Measurements from ENCODE around the gene NLRP6. TPM values are rescaled to one million over a fixed set of nuclear protein-coding genes. Genes with fewer than 3 reads are reported as not detected.

NLRP6 gene
- total RNA-seq, 3 donors from 2014 or later, result 0.33 to 3.2 (median 1.2) TPM

DNA sequence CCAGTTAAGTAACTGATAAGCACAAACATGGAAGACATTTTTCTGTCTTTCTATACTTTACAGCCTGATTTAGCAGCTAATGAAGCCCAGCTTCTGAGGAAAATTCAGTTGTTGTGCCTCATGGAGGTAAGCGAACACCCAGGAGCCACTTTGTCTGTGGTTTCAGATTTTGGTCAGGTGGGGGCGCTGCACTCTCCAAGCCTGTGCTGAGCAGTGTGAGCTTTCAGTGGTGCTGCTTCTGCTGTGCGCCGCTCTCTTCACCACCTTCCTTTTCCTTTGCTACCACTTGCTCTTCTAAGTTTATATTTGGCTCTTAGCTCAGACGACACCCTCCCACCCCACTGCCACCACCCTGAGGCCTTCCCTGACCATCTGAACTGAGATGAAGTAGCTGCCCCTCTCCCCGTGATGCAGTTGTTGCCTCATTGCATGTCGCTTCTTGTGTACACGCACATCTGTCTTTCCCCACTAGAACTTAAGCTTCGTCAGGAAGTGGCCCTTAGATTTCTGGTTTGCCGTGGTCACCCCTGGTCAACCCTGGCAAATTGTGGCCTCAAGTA, 27.4 kb upstream of the NLRP6 start:
- Mint-ChIP-seq H3K4me1 (ENCODE audit: low read depth) (peaks cover 13% of the 10 kb centered on the region), H3K9me3 (no peaks in the 10 kb centered on the region), H3K27me3 (ENCODE audit: low read depth) (no peaks in the 10 kb centered on the region), H3K4me3 (peak overlapping the region; percentile 3), H3K36me3 (ENCODE audit: insufficient read depth) (peaks cover 46% of the 10 kb centered on the region)
- ATAC-seq (peak; percentile 90 to 92), DNase-seq (peak; percentile 81)

DNA sequence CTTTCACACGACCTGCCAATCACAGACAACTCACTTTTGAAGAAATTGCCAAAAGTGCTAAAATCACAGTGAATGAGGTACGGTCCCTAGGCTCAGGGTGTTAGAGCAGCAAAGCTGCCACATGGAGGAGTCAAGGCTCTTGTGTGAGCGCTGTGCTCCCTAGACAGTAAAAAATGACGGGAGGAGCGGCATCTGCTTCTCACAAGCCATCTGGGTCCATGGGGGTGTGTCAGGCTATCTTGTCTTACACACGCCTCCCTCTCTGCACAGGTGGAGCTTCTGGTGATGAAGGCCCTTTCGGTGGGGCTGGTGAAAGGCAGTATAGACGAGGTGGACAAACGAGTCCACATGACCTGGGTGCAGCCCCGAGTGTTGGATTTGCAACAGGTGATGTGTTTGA, 26.7 kb upstream of the NLRP6 start:
- H3K36me3 Mint-ChIP-seq (ENCODE audit: insufficient read depth), result peaks cover 44% of the 10 kb centered on the region
- peaks cover 13% of the 10 kb centered on the region for H3K4me1 Mint-ChIP-seq (ENCODE audit: low read depth)
- H3K4me3 Mint-ChIP-seq, result no peak overlapping the region
- H3K9me3 Mint-ChIP-seq, result no peaks in the 10 kb centered on the region
- DNase-seq (no peak), ATAC-seq (no peak)
- no peaks in the 10 kb centered on the region for H3K27me3 Mint-ChIP-seq (ENCODE audit: low read depth)

GRCh38 chr11:252666-253065, 25.5 kb upstream of the NLRP6 start:
- no peaks in the 10 kb centered on the region for H3K9me3 Mint-ChIP-seq
- peaks cover 13% of the 10 kb centered on the region for H3K4me1 Mint-ChIP-seq (ENCODE audit: low read depth)
- no peaks in the 10 kb centered on the region for H3K27me3 Mint-ChIP-seq (ENCODE audit: low read depth)
- H3K36me3 Mint-ChIP-seq (ENCODE audit: insufficient read depth), result peaks cover 34% of the 10 kb centered on the region
- H3K4me3 Mint-ChIP-seq, result no peak overlapping the region
- no peak for ATAC-seq
- no peak for DNase-seq

DNA sequence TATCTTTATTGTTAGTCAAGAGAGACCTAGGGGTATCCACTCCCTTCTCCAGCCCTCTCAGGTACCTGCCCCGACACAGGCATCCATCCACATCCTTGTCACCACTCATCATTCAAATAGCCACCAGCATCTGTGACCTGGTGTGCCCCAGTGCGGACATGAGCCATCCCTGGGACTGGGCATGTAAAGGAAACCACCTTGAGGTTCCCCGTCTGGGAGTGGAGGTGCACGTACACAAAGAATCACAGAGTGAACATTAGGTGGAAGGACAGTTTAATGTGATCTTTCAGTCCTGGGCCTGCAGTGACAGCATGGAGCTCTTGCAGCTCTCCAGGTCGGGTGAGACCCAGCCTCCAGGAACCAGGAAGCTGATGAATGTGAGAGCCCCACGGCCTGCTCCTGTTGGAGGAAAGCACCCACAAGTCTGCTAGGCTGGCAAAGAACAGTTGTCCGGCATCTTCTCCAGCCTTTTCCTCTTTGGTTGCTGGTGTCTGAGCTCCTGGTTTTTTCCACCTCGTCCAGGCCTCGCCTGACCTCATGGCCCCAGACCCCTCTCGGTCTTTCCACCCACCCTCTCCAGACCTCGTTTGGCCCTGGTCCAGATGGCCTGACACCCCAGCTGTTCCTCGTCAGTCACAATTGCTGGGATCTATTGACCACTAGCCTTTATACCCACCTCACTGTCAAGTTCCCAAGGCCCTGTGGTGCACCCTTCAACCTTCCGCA, 24.9 kb upstream of the NLRP6 start:
- DNase-seq (no peak), ATAC-seq (no peak)
- Mint-ChIP-seq H3K27me3 (ENCODE audit: low read depth) (no peaks in the 10 kb centered on the region), H3K9me3 (no peaks in the 10 kb centered on the region), H3K4me3 (no peak overlapping the region), H3K4me1 (ENCODE audit: low read depth) (peaks cover 13% of the 10 kb centered on the region), H3K36me3 (ENCODE audit: insufficient read depth) (peaks cover 29% of the 10 kb centered on the region)

GRCh38 chr11:253886-254270, 24.3 kb upstream of the NLRP6 start:
- ATAC-seq (no peak), DNase-seq (no peak)
- no peaks in the 10 kb centered on the region for H3K27me3 Mint-ChIP-seq (ENCODE audit: low read depth)
- no peak overlapping the region for H3K4me3 Mint-ChIP-seq
- peaks cover 12% of the 10 kb centered on the region for H3K4me1 Mint-ChIP-seq (ENCODE audit: low read depth)
- H3K36me3 Mint-ChIP-seq (ENCODE audit: insufficient read depth), result peaks cover 25% of the 10 kb centered on the region
- no peaks in the 10 kb centered on the region for H3K9me3 Mint-ChIP-seq

DNA sequence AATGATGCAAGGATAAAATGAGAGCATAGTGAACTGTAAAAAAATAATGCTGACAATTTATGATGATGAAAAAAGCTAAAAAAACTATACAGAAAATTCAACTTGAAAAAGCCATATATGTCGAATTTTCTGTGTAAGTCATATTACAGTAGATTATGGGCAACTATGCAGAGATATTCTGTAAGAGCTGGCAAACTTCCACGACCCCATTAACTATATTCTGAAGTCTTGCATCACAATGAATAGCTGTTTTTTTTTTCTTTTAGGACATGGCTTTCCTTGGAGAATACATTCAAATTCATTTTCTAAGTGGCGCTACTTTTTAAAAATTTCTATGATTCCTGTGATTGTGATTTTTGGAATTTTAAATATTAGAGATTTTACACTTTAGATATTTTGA, 23.0 kb upstream of the NLRP6 start:
- H3K36me3 Mint-ChIP-seq (ENCODE audit: insufficient read depth), result peaks cover 21% of the 10 kb centered on the region
- DNase-seq (no peak), ATAC-seq (no peak)
- no peak overlapping the region for H3K4me3 Mint-ChIP-seq
- peaks cover 7% of the 10 kb centered on the region for H3K4me1 Mint-ChIP-seq (ENCODE audit: low read depth)
- H3K27me3 Mint-ChIP-seq (ENCODE audit: low read depth), result no peaks in the 10 kb centered on the region
- H3K9me3 Mint-ChIP-seq, result no peaks in the 10 kb centered on the region

DNA sequence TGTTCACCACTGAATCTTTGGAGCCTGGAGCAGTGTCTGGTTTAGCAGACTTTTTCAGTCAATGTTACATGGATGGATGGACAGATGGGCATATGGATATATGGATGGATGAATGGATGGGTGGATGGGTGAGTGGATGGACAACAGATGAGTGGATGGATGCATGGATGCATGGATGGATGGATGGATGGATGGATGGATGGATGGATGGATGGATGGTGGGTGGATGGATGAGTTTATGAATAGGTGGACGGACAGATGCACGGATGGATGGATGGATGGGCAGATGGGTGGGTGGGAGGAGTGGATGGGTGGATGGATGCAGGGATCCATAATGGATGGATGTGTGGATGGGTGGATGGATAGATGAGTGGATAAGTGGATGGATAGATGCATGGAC, 22.4 kb upstream of the NLRP6 start:
- ATAC-seq, result no peak
- Mint-ChIP-seq H3K4me3 (no peak overlapping the region), H3K27me3 (ENCODE audit: low read depth) (no peaks in the 10 kb centered on the region), H3K9me3 (no peaks in the 10 kb centered on the region), H3K36me3 (ENCODE audit: insufficient read depth) (peaks cover 16% of the 10 kb centered on the region), H3K4me1 (ENCODE audit: low read depth) (peaks cover 5% of the 10 kb centered on the region)
- no peak for DNase-seq

DNA sequence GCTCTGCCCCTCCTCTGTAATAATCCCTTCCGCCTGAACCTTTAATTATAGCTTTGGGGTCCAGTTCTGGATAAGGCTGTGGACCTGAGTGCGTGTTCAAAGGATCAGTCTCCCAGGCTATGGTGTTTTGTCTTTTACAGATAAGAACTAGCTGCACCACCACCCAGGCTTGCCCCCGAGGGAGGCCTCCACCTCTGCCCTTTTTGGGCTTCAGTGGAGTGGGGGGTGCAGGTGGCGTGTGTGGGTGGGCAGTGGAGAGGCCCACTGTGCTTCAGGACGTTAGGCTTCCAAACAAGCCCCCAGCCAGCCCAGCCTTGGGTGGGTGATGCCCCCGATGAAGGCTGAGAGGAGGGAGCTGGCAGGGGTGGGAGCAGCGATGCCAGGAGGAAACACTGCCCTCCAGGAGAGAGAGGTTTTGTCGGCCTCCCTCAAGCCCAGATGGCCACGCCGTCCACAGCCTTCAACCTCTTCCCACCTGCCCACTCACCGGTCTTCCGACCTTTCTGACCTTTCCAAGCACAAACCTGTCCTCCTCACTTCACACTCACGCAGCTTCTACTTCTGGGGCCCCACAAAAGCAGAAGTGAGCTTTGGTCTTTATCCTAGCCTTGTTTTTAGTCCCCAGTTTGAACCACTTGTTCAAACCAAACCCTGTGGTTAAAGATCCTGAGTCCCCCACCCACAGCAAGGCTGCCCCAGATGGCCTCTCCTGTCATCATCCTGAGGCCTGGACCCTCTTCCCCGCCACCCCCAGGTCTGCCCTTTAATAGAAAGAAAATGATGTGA, 21.1 kb upstream of the NLRP6 start:
- Mint-ChIP-seq H3K9me3 (no peaks in the 10 kb centered on the region), H3K4me1 (ENCODE audit: low read depth) (no peaks in the 10 kb centered on the region), H3K4me3 (no peak overlapping the region), H3K27me3 (ENCODE audit: low read depth) (no peaks in the 10 kb centered on the region), H3K36me3 (ENCODE audit: insufficient read depth) (peaks cover 7% of the 10 kb centered on the region)
- no peak for DNase-seq
- ATAC-seq, result no peak

DNA sequence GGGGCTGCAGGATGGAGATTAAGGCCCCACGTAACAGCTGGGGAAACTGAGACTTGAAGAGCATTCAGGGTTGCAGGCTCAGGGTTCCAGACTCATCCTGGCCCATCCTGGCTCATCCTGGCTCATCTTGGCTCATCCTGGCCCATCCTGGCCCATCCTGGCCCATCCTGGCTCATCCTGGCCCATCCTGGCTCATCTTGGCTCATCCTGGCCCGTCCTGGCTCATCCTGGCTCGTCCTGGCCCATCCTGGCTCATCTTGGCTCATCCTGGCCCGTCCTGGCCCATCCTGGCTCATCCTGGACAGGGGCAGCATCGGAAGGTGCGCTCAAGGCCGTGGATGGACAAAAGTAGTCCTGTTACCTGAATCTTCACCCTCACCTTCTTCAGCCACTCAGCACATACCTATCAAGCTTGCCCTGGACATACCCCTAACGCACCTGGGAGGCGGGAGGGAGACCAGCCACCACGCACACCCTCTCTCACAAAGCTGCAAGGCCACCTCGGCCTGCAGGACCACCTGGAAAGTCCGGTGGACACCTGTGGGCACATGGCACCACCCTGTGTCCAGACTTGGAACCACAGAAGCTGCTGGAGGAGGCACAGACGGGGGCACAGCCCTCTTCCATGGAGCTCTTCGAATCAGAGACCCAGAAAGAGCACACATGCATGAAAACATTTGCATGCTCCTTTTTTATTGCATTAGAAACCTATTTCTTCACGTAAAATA, 20.3 kb upstream of the NLRP6 start:
- H3K9me3 Mint-ChIP-seq, result no peaks in the 10 kb centered on the region
- DNase-seq (no peak), ATAC-seq (no peak)
- no peaks in the 10 kb centered on the region for H3K4me1 Mint-ChIP-seq (ENCODE audit: low read depth)
- H3K4me3 Mint-ChIP-seq, result no peak overlapping the region
- peaks cover 2% of the 10 kb centered on the region for H3K36me3 Mint-ChIP-seq (ENCODE audit: insufficient read depth)
- H3K27me3 Mint-ChIP-seq (ENCODE audit: low read depth), result no peaks in the 10 kb centered on the region

- H3K36me3 Mint-ChIP-seq (ENCODE audit: insufficient read depth), result no peaks in the 10 kb centered on the region
Observed at GRCh38 chr11:259413-259812, 18.8 kb upstream of the NLRP6 start.

DNA sequence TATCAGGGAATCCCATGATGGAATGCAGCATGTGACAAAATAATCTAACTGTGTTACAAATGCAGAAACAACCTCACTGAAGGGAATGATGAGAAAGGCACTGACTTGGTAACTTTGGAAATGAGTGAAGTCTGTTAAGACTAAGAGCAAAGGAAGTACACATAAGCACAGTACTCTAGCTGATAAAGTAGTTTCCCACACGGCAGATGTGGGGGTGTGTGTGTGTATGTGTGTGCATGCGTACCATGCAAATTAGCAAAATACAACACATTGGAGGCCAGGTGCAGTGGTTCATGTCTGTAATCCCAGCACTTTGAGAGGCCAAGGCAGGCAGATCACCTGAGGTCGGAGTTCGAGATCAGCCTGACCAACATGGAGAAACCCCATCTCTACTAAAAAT, 16.6 kb upstream of the NLRP6 start:
- peaks cover 3% of the 10 kb centered on the region for H3K4me1 Mint-ChIP-seq (ENCODE audit: low read depth)
- H3K4me3 Mint-ChIP-seq, result no peak overlapping the region
- no peaks in the 10 kb centered on the region for H3K9me3 Mint-ChIP-seq
- ATAC-seq (no peak), DNase-seq (no peak)
- H3K27me3 Mint-ChIP-seq (ENCODE audit: low read depth), result no peaks in the 10 kb centered on the region
- H3K36me3 Mint-ChIP-seq (ENCODE audit: insufficient read depth), result no peaks in the 10 kb centered on the region

More at GRCh38 chr11:259413-259812, 18.8 kb upstream of the NLRP6 start:
- DNase-seq (no peak), ATAC-seq (no peak)
- H3K4me1 Mint-ChIP-seq (ENCODE audit: low read depth), result no peaks in the 10 kb centered on the region
- no peaks in the 10 kb centered on the region for H3K27me3 Mint-ChIP-seq (ENCODE audit: low read depth)
- H3K9me3 Mint-ChIP-seq, result no peaks in the 10 kb centered on the region
- H3K4me3 Mint-ChIP-seq, result no peak overlapping the region

DNA sequence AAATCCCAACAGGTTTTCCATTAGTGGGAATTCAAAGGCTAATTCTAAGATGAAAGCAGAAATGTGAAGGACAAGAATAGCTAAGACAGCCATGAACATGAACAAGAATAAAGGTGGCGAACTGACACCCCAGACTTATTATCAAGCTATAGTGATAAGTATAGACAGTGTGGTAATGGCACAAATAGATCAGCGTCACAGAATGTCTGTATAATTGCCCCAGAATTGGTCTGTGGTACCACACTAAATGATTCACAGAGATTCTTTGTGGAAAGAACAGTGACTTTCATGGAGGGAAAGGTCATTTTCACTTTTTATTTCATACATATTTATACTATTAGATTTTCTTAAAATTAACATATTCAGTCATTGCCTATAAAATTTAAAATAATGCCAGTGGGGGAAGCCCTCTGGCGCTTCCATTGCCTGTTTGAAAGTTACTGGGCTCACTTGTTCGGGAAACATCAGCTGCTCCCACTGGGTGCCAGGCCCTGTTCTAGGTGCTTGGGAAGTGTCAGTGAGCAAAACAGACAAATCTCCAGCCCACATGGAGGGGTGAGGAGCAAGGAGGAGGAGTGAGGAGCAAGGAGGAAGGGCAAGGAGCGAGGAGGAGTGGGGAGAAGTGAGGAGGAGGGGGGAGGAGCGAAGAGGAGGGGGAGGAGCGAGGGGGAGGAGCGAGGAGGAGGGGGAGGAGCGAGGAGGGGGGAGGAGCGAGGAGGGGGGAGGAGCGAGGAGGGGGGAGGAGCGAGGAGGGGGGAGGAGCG, 11.3 kb upstream of the NLRP6 start:
- DNase-seq (no peak), ATAC-seq (peak; percentile 53 to 55)
- Mint-ChIP-seq H3K4me1 (ENCODE audit: low read depth) (peaks cover 39% of the 10 kb centered on the region), H3K9me3 (no peaks in the 10 kb centered on the region), H3K27me3 (ENCODE audit: low read depth) (no peaks in the 10 kb centered on the region), H3K4me3 (peak overlapping the region; percentile 70), H3K36me3 (ENCODE audit: insufficient read depth) (no peaks in the 10 kb centered on the region)

DNA sequence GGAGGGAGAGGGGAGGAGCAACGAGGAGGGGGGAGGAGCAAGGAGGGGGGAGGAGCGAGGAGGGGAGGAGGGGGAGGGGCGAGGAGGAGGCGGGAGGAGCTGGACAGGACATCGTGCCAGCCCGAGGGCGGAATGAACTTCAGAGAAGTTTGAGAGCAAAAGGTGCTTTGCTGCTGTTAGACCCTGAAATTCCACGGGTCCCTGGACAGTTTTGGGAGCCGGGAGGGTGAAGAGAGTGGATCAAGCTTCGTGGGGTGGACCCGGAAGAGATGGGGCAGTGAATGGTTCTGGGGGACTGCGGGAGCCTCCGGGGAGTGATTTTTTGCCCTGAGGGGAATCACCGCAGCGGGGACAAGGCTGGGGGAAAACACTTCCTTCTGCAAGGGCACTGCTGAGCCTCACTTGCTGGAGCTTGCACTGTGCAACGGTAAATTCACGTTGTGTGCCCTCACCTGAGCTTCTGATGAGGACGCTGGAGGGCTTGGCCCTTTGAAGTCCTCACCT, 10.7 kb upstream of the NLRP6 start:
- Mint-ChIP-seq H3K27me3 (ENCODE audit: low read depth) (no peaks in the 10 kb centered on the region), H3K4me3 (peak overlapping the region; percentile 84), H3K36me3 (ENCODE audit: insufficient read depth) (no peaks in the 10 kb centered on the region), H3K9me3 (no peaks in the 10 kb centered on the region), H3K4me1 (ENCODE audit: low read depth) (peaks cover 39% of the 10 kb centered on the region)
- DNase-seq, result no peak
- ATAC-seq, result peak; percentile 5 to 34

All from activated T-cell treated with anti-CD3 and anti-CD28 coated beads, Interleukin-2, amount 50 U/mL, for 4 hours (primary cell).